ENCODE data around the gene MGAT5B.

GRCh38 chr17:76869496-76870376, 1.5 kb downstream of the MGAT5B start:
- TF ChIP-seq, protein P1, sequence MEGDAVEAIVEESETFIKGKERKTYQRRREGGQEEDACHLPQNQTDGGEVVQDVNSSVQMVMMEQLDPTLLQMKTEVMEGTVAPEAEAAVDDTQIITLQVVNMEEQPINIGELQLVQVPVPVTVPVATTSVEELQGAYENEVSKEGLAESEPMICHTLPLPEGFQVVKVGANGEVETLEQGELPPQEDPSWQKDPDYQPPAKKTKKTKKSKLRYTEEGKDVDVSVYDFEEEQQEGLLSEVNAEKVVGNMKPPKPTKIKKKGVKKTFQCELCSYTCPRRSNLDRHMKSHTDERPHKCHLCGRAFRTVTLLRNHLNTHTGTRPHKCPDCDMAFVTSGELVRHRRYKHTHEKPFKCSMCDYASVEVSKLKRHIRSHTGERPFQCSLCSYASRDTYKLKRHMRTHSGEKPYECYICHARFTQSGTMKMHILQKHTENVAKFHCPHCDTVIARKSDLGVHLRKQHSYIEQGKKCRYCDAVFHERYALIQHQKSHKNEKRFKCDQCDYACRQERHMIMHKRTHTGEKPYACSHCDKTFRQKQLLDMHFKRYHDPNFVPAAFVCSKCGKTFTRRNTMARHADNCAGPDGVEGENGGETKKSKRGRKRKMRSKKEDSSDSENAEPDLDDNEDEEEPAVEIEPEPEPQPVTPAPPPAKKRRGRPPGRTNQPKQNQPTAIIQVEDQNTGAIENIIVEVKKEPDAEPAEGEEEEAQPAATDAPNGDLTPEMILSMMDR (IDR thresholded peaks at IDR 0.05; ENCODE audit: low read depth, low read length, poor library complexity, severe bottlenecking): no peak
- no peak for TF ChIP-seq EZH2phosphoT487 (IDR thresholded peaks at IDR 0.05; ENCODE audit: borderline replicate concordance, low read length)

Data from DOHH2 (cell line).